Upper lobe of right lung (tissue), 1 donor: Measurements from ENCODE around the gene RAD51B. TPM values are rescaled to one million over a fixed set of nuclear protein-coding genes. Genes with fewer than 3 reads are reported as not detected.
A peak's percentile ranks its signal among the peaks of the same experiment; 100 is the strongest.

ENCODE experiments used
- ATAC-seq: fragments of 200-7000 bp; cut with Tn5 transposase; one replicate; pipeline ENCODE4 v1.9.1; 2020; ENCODE audit warnings: mild to moderate bottlenecking, moderate library complexity
- DNase-seq: peaks from one replicate; pipeline ENCODE4 v3.0.0-alpha.2; 2020
- H3K27ac ChIP-seq: fragments of 200-600 bp; one replicate; pipeline ENCODE4 v1.8.0; 2022
- H3K27me3 ChIP-seq: fragments of 200-600 bp; one replicate; pipeline ENCODE4 v1.8.0; 2022; ENCODE audit warnings: mild to moderate bottlenecking
- H3K36me3 ChIP-seq: fragments of 200-600 bp; one replicate; pipeline ENCODE4 v1.8.0; 2022
- H3K4me1 ChIP-seq: fragments of 200-600 bp; one replicate; pipeline ENCODE4 v1.8.0; 2022
- H3K4me3 ChIP-seq: fragments of 200-600 bp; one replicate; pipeline ENCODE4 v1.8.0; 2022; ENCODE audit warnings: mild to moderate bottlenecking
- H3K9me3 ChIP-seq: fragments of 200-600 bp; one replicate; pipeline ENCODE4 v1.8.0; 2022
- CTCF ChIP-seq: fragments of 200-600 bp; IDR thresholded peaks from one replicate; pipeline ENCODE4 v1.8.0; 2022; ENCODE audit warnings: antibody characterized with exemption
- intact Hi-C: fragments of 100-400 bp; cut with DNase I; formaldehyde crosslinking; loops from one replicate; pipeline ENCODE4 v1.11.0; 2022
- total RNA-seq: library from RNA; stranded (reverse); fragmentation: NEBNext Ultra II Directional; extraction: Animal tissue kit (Norgen Biotek cat#: 25700); gene quantifications from one replicate; pipeline ENCODE4 v1.2.1, GENCODE V29; 2021
- donor health status: DM: no; HTN: yes; CAD: no; lungs with severe emphysema.

The RAD51B gene
- total RNA-seq, 1 donor from 2014 or later: 11.5 TPM

DNA sequence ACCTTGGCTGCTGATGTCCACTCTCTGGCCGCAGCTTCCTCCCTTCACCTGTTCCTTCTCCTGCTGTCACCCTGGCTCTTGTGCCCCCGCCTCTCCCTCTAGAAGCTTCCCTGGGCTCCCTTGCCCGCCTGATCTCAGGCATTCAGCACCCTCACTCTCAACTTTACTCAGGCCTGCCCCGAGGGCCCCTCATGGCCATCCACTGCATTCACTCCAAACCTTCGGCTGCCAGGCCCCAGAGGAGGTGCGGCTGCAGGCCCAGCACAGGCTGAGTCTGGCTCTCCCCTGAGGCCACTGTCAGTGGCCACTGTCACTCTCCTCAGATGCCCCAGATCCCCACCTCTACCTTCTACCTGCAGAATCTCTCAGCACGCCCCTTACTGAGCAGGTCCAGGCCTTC, 789.4 kb downstream of the RAD51B start:
- intact Hi-C loops: no loop called here
- H3K27ac ChIP-seq: no peak overlapping the region
- H3K4me1 ChIP-seq: peaks cover 40% of the 10 kb centered on the region

GRCh38 chr14:68610251-68610793, 790.7 kb downstream of the RAD51B start:
- no peaks in the 10 kb centered on the region for H3K9me3 ChIP-seq
- no peak overlapping the region for H3K27ac ChIP-seq
- DNase-seq (peak; percentile 36), ATAC-seq (no peak)
- intact Hi-C loops: no loop called here
- no peaks in the 10 kb centered on the region for H3K36me3 ChIP-seq
- TF ChIP-seq CTCF: no peak
- no peak overlapping the region for H3K4me3 ChIP-seq
- peaks cover 40% of the 10 kb centered on the region for H3K4me1 ChIP-seq
- no peaks in the 10 kb centered on the region for H3K27me3 ChIP-seq

More for the DNA sequence above, 789.4 kb downstream of the RAD51B start:
- DNase-seq: peak; percentile 36
- TF ChIP-seq CTCF: no peak
- Histone ChIP-seq H3K36me3 (no peaks in the 10 kb centered on the region), H3K4me3 (no peak overlapping the region), H3K9me3 (no peaks in the 10 kb centered on the region), H3K27me3 (no peaks in the 10 kb centered on the region)
- no peak for ATAC-seq

DNA sequence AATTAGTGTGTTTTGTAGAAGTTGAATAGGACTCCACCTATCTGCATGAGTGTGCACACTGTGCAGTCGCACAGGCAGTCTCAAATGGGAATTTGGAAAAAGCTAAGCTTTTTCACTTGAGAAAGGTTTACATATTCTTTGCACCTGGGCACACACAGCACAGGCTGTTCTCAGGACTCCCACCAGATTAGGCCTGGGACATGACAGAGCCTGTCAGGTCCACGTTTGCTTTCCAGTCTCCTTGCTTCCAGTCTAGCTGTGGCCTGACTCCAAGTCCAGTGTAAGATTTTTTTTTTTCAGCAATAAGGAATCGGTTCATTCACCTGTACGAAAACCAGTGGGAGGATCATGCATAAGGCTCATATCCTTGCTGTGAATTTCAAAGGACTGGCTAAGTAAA, 792.0 kb downstream of the RAD51B start:
- no peak for DNase-seq
- TF ChIP-seq CTCF: no peak
- ATAC-seq: no peak
- Histone ChIP-seq H3K4me3 (no peak overlapping the region), H3K27me3 (no peaks in the 10 kb centered on the region), H3K27ac (peak overlapping the region; percentile 24), H3K9me3 (peaks cover 12% of the 10 kb centered on the region), H3K4me1 (peaks cover 38% of the 10 kb centered on the region), H3K36me3 (no peaks in the 10 kb centered on the region)
- intact Hi-C loops: no loop called here

- Histone ChIP-seq H3K4me1 (peaks cover 33% of the 10 kb centered on the region), H3K9me3 (peaks cover 16% of the 10 kb centered on the region), H3K27me3 (no peaks in the 10 kb centered on the region), H3K27ac (peak overlapping the region; percentile 24), H3K36me3 (no peaks in the 10 kb centered on the region), H3K4me3 (no peak overlapping the region)
- ATAC-seq (peak; percentile 65), DNase-seq (peak; percentile 21)
- intact Hi-C loops: no loop called here
- no peak for TF ChIP-seq CTCF
Observed at GRCh38 chr14:68612049-68612448, 792.5 kb downstream of the RAD51B start.

DNA sequence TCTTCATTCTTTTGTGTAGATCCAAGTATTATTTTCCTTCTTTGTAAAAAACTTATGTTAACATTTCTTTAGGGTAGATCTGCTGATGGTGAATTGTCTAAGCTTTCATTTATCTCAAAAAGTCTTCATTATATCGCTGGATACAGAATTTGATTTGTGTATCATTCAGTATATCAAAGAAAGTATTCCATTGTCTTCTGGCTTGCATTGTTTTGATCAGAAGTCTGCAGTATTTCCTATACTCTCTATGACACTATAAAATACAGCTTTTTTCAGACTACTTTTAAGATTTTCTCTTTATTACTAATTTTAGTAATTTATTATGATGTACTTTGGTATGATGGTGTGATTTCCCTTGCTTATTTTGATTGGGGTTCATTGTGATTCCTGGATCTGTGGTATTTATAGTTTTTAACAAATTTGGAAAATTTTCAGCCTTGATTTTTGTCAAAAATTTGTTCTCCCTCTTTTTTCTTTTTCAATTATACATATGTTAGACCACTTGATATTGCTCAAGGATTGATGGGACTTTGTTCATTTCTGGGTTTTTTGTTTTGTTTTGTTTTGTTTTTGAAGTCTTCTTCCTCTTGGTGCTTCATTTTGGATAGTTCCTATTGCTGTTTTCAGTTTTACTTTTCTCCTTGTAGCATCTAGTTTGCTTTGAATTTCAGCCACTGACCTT, 796.8 kb downstream of the RAD51B start:
- intact Hi-C loops: no loop called here
- no peak overlapping the region for H3K4me3 ChIP-seq
- ATAC-seq (no peak), DNase-seq (no peak)
- H3K27me3 ChIP-seq: no peaks in the 10 kb centered on the region
- no peaks in the 10 kb centered on the region for H3K36me3 ChIP-seq
- H3K4me1 ChIP-seq: peaks cover 11% of the 10 kb centered on the region
- TF ChIP-seq CTCF: no peak
- peaks cover 28% of the 10 kb centered on the region for H3K9me3 ChIP-seq
- H3K27ac ChIP-seq: no peak overlapping the region
